ENCODE measurements around the gene TAL1.

Gene TAL1

DNA sequence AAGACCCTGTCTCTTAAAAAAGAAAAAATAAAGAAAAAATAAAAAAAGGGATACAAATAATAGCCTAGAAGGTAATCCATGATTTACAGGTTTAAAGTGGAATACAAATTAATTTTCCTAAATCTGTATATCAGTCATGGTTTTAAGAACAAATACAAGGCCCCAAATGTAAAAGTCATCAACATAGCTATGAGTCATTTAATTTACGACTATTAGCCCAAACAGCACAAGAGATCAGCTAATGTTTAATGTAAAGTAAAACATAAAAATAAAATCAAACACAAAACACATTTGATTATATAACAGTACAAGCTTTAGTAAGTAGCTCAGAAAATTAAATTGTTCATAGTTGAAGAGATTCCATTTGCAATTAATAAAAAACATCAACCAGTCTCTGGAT lies 20.3 kb upstream of the TAL1 start:
- no peak overlapping the region for H3K27ac ChIP-seq
- no peak for TF ChIP-seq ZFX (IDR thresholded peaks at IDR 0.05)
- TF ChIP-seq, protein P1, sequence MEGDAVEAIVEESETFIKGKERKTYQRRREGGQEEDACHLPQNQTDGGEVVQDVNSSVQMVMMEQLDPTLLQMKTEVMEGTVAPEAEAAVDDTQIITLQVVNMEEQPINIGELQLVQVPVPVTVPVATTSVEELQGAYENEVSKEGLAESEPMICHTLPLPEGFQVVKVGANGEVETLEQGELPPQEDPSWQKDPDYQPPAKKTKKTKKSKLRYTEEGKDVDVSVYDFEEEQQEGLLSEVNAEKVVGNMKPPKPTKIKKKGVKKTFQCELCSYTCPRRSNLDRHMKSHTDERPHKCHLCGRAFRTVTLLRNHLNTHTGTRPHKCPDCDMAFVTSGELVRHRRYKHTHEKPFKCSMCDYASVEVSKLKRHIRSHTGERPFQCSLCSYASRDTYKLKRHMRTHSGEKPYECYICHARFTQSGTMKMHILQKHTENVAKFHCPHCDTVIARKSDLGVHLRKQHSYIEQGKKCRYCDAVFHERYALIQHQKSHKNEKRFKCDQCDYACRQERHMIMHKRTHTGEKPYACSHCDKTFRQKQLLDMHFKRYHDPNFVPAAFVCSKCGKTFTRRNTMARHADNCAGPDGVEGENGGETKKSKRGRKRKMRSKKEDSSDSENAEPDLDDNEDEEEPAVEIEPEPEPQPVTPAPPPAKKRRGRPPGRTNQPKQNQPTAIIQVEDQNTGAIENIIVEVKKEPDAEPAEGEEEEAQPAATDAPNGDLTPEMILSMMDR (conservative IDR thresholded peaks at IDR 0.05), result no peak

DNA sequence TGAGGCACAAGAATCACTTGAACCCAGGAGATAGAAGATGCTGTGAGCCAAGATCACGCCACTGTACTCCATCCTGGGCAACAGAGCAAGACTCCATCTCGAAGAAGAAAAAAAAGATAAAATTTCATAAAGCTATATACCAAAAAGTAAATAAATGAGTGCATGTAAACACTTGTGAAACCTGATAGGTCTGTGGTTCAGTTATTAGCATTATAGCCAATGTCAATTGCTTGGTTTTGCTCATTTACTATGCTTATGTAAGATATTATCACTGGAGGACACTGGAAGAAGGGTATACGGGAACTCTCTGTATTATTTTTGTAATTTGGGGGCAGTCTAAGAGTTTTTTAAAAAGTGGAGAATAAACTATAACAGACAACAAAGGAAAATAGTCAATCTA lies 17.7 kb upstream of the TAL1 start:
- no peak for TF ChIP-seq ZFX (IDR thresholded peaks at IDR 0.05)
- TF ChIP-seq, protein P1 (conservative IDR thresholded peaks at IDR 0.05), result no peak

DNA sequence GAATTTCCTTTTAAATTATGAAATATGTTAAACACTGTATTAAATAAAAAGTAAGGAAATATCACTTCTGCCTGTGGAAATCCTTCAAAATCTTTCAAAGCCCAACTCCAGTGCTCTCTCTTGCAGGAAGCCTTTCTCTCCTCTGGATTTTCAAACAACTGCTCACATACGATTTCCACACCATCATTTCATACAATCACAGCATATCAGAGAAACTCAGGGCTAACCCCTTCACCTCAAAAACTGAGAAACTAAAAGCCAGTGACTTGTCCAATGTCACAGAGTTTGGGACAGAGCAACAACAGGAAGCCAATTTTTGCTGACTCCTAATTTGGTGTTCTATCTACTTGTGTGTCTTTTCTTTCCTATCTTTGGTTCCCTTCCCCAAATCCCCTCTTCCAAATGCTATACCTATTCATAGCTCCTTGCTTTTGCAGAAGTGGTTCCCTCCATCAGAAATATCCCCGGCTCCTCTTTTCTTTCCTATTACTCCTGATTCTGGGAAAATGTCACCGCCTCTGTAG lies 12.4 kb upstream of the TAL1 start:
- no peak overlapping the region for H3K27ac ChIP-seq
- TF ChIP-seq ZFX (IDR thresholded peaks at IDR 0.05), result no peak
- TF ChIP-seq, protein P1 (conservative IDR thresholded peaks at IDR 0.05), result no peak

More for the DNA sequence above, 17.7 kb upstream of the TAL1 start:
- peak overlapping the region; percentile 11; the same call in 1 of the 2 replicates for H3K27ac ChIP-seq

DNA sequence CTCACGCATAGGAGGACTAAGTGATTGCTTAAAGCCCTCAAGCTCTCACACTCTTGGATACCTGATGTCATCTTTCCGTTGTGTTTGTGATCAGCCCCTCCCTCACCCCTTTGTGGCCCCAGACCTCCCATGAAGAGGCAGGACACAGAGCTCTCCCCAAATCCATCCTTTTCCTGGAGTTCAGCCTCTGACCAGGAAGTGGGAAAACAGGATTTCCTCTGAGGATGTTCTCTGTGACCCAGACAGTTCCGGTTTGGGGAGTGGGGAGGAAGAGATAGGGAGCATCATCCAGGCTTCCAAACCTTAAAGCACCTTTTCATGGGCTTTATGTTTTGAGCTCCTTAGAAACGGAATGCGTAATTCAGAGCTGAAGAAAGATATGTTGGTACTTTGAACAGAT lies 11.9 kb upstream of the TAL1 start:
- H3K27ac ChIP-seq, result no peak overlapping the region
- TF ChIP-seq, protein P1 (conservative IDR thresholded peaks at IDR 0.05), result no peak
- TF ChIP-seq ZFX (IDR thresholded peaks at IDR 0.05), result no peak

DNA sequence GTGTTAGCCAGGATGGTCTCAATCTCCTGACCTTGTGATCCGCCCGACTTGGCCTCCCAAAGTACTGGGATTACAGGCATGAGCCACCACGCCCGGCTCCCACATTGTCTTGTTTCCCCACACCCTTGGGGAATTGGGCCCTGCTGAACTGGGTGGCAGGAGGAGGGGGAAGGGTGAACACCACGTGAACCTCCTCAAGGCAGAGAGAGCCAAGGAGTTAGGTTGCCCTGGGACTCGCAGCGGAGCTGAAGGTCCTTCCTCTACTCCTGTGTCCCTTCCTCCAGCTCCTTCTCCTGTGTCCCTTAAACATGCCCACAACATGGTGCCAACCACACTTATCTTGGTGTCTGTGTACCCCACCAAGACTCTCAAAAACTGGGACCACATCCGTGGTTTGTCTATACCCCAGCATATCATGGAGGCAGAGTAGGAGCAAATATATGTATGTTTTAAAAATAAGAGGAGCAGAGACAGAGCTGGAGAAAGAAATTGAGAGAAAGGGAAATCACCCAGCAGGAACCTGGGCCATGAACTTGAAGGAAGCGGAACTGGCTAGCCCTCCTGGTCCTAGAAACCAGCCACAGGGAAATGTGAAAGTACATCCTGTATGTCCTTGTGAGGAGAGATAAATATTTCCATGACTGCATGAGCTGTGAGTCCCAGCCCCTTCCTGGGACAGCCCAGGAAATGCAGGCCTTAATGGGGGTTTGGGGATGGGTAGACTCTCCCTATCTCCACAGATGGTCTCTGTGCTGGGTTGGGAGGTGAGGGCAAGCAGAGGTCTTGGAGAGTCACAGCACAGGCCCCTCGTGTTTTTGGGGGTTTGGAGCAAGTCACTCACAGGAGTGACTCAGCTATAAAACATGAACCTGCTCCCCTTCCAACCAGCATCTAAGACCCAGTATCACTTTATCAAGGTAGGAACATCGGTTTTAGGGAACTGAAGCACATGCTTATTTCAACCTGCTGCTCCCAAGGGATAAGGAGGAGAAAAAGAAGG lies 9.4 kb upstream of the TAL1 start:
- TF ChIP-seq ZFX (IDR thresholded peaks at IDR 0.05), result no peak
- TF ChIP-seq, protein P1 (conservative IDR thresholded peaks at IDR 0.05), result no peak

DNA sequence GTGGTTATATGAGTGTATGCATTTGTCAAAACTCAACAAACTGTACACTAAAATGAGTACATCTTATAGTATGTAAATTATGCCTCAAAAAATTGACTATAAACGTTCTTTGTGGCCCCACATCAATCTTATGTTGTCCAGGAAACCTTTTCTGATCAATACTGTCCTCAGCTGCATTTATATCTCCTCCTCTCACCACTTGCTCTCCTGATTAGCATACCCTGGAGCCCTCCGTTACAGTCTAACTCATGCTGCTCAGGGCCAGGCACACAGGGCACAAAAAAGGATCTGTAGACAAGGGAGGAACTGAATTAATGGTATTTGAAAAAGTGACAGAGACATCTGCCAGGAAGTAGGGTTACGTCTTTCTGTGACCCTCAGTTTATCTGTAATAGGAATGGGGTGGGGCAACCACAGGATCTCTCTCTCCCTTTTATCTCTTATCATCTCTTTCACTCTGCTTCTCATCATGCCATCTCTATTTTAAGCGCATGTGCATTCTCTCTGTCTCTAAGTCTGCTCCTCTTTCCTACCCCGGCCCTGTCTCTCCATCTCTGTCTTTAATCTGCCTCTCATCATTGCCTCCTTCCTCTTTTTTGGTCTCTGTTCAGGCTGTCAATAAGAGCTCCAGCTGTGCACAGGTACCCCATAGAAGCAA lies 7.0 kb upstream of the TAL1 start:
- TF ChIP-seq, protein P1 (conservative IDR thresholded peaks at IDR 0.05), result no peak
- TF ChIP-seq ZFX (IDR thresholded peaks at IDR 0.05), result no peak

More for the DNA sequence above, 9.4 kb upstream of the TAL1 start:
- no peak overlapping the region for H3K27ac ChIP-seq

DNA sequence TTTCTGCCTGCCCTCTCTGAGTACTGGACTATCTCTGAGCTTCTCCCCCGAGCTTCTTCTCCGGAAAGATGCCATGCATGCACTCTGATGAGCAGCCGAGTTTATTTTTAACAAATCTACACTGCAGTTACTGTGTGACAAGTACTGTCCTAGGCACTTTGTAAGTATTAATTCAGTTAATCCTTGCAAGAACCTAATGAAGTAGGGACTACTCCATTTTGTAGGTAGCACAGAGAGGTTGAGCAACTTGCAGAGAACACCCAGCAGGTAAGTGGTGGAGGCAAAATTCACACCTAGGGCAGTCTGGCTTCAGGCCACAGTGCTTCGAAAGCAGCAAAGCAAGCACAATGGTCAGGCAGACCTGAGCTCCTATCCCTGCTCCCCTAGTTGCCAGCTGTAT lies 3.8 kb upstream of the TAL1 start:
- no peak overlapping the region for H3K27ac ChIP-seq
- no peak for TF ChIP-seq ZFX (IDR thresholded peaks at IDR 0.05)
- TF ChIP-seq, protein P1 (conservative IDR thresholded peaks at IDR 0.05), result no peak

More for the DNA sequence above, 7.0 kb upstream of the TAL1 start:
- no peak overlapping the region for H3K27ac ChIP-seq
